Lower leg skin (tissue), 4 donors: ENCODE results near the gene SGMS2. TPM values are rescaled to one million over a fixed set of nuclear protein-coding genes. Genes with fewer than 3 reads are reported as not detected.
"Not testable (repeated sequence)": the region's sequence is repeated elsewhere in the genome, so short reads cannot be mapped to it uniquely, and the experiment has no call there.

Experiments used
- DNase-seq, 2 donors: peaks; one replicate each; pipeline ENCODE4 v3.0.0-alpha.2; 2019; ENCODE audit warnings: low spot score in 2 of 2
- H3K4me3 ChIP-seq: fragments of 200-600 bp; sonication (generic); 2 replicates; pipeline ENCODE4 v1.5.1; 2017; ENCODE audit warnings: mild to moderate bottlenecking, low read depth; ENCODE audit not compliant: poor library complexity, severe bottlenecking
- CTCF ChIP-seq, 3 donors: fragments of 450-650 bp; IDR thresholded peaks; one replicate each; pipeline ENCODE4 v1.5.1; 2016; ENCODE audit warnings: antibody characterized with exemption in 3 of 3, mild to moderate bottlenecking in 3 of 3, moderate library complexity in 2 of 3
- POLR2A ChIP-seq, 2 donors: fragments of 450-650 bp; IDR thresholded peaks; one replicate each; pipeline ENCODE4 v1.6.1; 2016 to 2017; ENCODE audit warnings: antibody characterized with exemption in 2 of 2, mild to moderate bottlenecking in 1 of 2, moderate library complexity in 1 of 2
- WGBS, 2 donors: methylation state at CpG; one replicate each; pipeline ENCODE4 v1.1.5; 2018; 5-methylcytosine and 5-hydroxymethylcytosine counted together
- intact Hi-C: fragments of 100-400 bp; cut with DNase I; formaldehyde crosslinking; loops from one replicate; pipeline ENCODE4 v1.15.0; 2023; ENCODE audit warnings: low total_unique reads
- total RNA-seq, 4 donors: library from RNA; depleted of rRNA; stranded (reverse); fragments of >200 nt; gene quantifications; one replicate each; pipeline ENCODE4 v1.1.0, GENCODE V29; 2016

SGMS2 gene
- total RNA-seq, 4 donors from 2014 or later, result 38.7 to 81.5 (median 55.9) TPM

- intact Hi-C loops, result no loop called here
- 93 to 99% methylated on average over 2 of the region's 2 CpGs for WGBS, 2 donors
- DNase-seq, result no peak
- no peak overlapping the region for H3K4me3 ChIP-seq
- TF ChIP-seq CTCF (IDR thresholded peaks at IDR 0.05) (no peak), POLR2A (IDR thresholded peaks at IDR 0.05) (no peak)
Measured at GRCh38 chr4:107917500-107917899, 92.8 kb downstream of the SGMS2 start.

- intact Hi-C loops, result no loop called here
- WGBS, 2 donors, result 74 to 82% methylated on average over 4 of the region's 4 CpGs
- H3K4me3 ChIP-seq, result no peak overlapping the region
- TF ChIP-seq POLR2A (IDR thresholded peaks at IDR 0.05) (no peak), CTCF (IDR thresholded peaks at IDR 0.05) (no peak)
- no peak for DNase-seq
Measured at GRCh38 chr4:107922486-107923473, 98.0 kb downstream of the SGMS2 start.

DNA sequence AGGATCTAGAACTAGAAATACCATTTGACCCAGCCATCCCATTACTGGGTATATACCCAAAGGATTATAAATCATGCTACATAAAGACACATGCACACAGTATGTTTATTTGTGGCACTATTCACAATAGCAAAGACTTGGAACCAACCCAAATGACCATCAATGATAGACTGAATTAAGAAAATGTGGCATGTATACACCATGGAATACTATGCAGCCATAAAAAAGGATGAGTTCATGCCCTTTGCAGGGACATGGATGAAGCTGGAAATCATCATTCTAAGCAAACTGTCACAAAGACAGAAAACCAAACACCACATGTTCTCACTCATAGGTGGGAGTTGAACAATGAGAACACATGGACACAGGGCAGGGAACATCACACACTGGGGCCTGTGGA lies 101.0 kb downstream of the SGMS2 start:
- DNase-seq, intact Hi-C loops, H3K4me3 ChIP-seq: not testable (repeated sequence)

DNA sequence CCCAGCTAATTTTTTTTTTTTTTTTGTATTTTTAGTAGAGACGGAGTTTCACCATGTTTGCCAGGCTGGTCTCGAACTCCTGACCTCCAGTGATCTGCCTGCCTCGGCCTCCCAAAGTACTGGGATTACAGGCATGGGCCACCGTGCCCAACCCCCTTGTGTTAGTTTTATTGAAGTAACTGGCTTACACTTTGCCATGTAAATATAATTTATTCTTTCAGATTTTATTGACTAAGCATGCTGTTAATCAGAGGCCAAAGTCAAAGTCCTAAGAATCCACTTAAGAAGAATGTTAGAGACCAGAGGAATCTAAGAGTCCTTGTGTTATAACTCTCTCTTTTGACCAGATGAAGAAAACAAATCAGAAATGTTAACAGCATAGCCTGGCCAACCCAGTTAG lies 102.1 kb downstream of the SGMS2 start:
- DNase-seq, intact Hi-C loops, H3K4me3 ChIP-seq: not testable (repeated sequence)
- WGBS, 2 donors, result 80 to 88% methylated on average over 4 of the region's 4 CpGs

DNA sequence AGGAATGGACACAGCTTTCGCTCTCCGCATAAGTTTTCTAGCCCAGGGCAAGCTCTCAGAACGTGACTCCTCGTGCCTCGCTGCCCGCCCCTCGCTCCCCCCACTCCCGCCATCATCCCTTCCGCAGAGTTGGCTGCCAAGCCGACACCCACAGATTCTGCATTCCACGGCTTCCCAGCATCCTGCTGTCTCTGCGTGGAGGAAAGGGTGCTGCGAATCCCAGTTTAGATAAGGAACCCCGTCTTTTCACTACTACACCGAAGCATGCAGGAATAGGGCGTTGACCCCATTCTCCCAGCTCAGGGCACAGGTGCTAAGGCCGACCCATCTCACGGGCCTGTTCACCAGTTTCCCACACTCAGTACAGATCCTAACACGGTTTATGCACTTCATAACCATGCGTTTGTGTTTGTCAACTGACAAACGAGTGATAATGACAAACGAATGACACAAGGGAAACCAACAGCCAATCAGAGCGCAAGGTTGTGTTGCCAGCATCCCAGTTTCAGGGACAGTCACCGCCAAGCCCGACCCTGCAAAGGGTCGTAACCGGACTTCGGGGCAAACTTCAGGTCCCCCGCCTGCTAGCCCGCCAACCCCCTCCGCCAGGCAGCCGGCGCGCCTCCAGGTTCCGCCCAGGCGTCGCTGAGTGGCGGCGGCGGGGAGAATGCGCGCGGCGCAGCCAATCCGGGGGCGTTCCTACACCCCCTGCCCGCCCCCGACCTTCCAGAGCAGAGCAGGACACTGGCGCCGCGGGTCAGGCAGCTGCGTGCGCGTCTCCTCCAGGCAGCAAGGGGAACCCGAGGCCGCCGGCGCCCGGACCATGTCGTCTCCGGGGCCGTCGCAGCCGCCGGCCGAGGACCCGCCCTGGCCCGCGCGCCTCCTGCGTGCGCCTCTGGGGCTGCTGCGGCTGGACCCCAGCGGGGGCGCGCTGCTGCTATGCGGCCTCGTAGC lies 106.4 kb downstream of the SGMS2 start, which contains the start of gene CYP2U1:
Gene CYP2U1, plus strand, starts transcription at position 729 of the 954 bp plus-strand sequence. Its CDS starts 95 bp downstream, at position 824.
- peak; percentile 78 to 97 for DNase-seq
- no peak for TF ChIP-seq CTCF (IDR thresholded peaks at IDR 0.05)
- no peak for TF ChIP-seq POLR2A (IDR thresholded peaks at IDR 0.05)
- 1 to 4% methylated on average over 33 to 41 of the region's 78 CpGs for WGBS, 2 donors
- intact Hi-C loops, result no loop called here
- H3K4me3 ChIP-seq, result peak within 1 kb of the TSS; percentile 66

GRCh38 chr4:107931775-107932321 lies 107.1 kb downstream of the SGMS2 start:
- peak; percentile 14 to 83 for DNase-seq
- TF ChIP-seq POLR2A (IDR thresholded peaks at IDR 0.05) (no peak), CTCF (IDR thresholded peaks at IDR 0.05) (no peak)
- 2 to 5% methylated on average over 29 to 32 of the region's 45 CpGs for WGBS, 2 donors
- peak overlapping the region; percentile 66 for H3K4me3 ChIP-seq
- intact Hi-C loops, result no loop called here
